HG03469 (cell line): ENCODE measurements around the gene CSF1R.

Source experiments
- ATAC-seq: cut with Tn5 transposase; IDR thresholded peaks from one replicate; pipeline ENCODE4 v1.9.1; 2021; ENCODE audit warnings: mild to moderate bottlenecking, moderate library complexity, moderate number of reproducible peaks; ENCODE audit not compliant: unreplicated experiment

The CSF1R gene

DNA sequence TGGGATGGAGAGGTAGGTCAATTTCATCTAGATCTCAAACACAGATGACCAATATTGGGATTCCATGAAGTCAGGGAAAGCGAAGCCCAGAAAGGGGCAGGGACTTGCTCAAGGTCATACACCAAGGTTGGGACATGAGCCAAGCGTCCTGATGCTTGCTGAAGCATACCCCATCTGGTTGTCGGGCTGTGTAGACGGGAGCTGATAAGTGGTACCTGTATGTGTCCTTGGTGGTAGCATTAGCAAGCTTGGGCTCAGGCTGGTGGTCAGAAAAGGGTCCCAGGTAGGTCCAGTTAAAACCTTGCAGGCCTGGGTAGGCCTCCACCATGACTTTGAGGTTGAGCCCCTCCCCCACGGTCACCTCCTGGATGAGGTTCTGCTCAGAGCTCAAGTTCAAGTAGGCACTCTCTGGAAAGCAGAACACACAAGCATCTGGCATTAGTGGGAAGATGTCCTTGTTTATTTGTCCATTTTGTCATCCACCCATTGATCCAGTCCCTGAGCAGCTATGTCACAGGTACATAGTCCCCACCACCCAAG is 13.2 kb downstream of the CSF1R start:
- no peak for ATAC-seq

DNA sequence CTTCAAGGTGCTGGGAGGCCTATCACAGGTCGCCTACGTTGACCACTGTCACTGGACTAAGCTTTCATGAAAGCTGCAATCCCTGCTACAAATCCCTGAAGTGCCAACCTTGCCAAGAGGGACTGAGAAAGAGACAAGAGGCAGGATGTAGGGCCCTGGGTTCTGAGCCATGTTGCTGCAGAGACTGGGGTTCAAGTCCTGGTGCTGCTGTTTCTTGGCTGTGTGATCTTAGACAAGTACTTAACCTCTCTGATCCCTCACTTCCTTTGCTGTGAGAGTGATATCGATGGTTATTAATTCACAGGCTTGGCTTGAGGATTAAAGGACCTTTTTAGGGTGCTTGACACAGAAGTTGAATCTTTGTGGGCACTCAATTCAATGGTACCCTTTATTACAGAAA is 15.5 kb downstream of the CSF1R start:
- ATAC-seq = no peak

DNA sequence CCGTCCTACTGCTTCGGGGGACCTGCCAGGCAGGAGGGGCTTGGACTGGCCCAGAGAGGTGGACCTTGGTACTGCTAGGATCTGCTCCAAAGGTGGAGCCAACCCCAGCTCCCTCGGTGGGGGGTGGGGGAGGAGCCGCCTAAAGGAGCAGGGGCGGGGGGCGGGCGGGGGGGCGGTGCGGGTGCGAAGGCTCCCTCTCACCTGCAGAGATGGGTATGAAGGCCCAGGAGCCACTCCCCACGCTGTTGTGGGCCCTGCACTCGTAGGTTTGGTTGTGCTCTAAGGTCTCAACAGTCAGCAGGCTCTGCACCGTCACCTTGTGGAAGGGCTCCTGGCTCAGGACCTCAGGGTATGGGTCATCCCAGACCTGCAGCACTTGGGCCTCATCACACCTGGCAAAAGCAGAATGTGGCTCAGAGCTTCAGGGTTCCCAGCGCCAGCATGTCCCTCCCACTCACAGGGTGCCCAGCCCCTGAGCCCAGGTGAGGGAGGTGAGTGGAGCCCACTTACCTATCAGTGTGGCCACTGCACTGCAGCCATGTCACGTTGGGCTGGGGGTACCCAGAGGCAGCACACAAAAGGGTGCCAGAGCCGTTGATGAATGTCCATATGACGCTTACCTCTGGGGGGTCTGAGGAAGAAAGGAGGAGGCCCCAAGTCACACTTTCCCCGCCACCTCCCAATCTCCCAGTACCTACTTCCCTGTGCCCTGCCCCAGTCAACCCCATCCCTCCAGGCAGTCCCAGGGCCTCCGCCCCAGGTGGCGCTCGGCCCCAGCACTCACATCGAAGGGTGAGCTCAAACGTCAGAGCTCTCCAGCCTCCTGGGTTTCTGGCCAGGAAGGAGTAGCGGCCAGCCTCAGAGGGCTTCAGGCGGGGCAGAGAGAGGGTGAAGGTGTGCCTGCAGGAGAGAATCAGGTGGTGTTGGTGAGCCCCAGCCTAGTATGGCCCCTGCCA is 16.4 kb downstream of the CSF1R start:
- ATAC-seq = no peak

DNA sequence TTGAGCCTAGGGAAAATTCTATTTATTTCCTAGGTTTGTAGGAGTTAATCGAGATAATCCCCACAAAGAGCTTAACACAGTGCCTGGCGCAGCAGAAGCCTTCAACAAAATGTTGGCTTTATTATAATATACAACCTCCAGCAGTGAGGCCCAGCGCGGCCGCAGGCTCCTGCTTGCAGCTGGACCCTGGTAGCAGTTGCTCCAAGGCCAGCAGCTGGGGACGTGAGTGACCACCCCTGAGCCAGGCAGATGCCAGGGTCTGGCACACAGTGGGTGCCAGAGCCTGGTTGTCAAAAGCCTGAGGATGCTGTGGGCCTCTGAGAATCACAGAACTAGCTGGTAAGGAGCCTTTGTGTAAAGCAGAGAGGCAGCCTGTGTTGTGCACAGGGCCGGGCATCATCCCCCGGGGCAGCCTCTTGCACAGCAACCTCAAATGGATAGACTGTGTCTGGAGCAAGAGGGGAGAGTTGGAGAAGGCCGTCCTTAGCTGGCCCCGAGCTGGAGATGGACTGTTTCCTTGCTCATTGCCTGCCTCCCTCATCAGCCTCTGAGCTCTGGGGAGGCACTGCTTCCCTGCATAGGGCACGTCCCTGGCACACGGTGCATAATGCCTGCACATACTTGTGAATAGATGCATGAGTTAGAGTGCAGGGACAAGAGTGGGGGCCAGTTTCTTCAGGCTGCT is 17.3 kb downstream of the CSF1R start:
- no peak for ATAC-seq

DNA sequence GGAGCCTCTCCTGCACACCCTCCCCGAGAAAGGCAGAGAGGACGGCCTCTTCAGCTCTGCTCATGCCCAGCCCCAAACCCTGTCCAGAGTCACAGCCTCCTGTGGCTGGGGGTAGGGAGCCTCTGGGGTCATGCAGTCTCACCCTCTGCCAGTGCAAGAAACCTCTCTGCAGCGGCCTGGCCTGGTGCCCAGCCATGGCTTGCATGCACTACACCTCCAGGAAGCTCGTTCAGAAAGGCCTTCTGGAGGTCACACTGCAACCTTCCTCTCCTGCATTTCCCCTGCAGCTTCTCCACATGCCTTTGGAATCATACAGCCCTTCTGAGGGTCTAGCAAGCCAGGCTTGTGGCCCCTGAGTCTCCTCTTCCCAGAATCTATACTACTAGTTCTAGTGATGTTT is 17.9 kb downstream of the CSF1R start:
- no peak for ATAC-seq

DNA sequence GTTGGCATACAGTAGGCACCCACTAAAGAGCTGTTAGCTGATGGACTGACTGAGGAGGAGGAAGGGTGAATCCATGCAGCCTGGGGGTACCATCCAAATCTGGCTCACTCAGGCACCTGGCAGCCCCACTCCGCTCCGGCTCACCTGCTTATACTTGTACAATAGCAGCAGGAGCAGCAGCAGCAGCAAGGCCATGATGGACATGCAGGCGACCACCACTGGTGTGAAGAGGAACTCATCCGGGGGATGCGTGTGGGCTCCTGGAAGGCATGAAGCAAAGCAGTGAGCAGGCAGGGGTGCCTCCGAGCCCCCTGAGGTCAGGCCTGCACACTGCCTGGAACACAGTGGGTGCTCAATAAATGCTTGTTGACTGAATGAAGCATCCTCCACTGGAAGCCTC is 18.3 kb downstream of the CSF1R start:
- no peak for ATAC-seq

DNA sequence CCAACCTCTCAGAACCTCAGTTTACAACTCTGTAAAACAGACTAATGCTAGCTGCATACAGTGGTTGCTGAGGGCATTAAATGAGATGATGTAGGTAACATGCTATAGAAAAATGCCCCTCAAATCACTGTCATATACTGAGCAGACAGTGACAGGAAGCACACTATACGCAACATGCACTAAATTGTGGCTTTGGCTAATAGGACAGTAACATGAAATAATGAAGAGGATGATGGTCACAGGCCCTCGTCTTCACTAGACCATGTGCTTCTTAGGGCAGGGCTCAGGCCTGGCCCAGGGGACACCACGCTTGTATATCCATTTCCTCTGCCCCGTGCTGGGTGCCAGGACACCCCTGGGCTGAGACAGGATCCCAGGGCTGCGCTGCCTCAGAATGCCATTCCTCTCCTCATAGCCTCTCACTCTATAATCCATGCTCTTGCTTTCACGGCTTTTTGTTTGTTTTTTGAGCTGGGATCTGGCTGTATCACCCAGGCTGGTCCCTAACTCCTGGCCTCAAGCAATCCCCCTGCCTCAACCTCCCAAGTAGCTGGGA is 18.9 kb downstream of the CSF1R start:
- ATAC-seq = no peak

DNA sequence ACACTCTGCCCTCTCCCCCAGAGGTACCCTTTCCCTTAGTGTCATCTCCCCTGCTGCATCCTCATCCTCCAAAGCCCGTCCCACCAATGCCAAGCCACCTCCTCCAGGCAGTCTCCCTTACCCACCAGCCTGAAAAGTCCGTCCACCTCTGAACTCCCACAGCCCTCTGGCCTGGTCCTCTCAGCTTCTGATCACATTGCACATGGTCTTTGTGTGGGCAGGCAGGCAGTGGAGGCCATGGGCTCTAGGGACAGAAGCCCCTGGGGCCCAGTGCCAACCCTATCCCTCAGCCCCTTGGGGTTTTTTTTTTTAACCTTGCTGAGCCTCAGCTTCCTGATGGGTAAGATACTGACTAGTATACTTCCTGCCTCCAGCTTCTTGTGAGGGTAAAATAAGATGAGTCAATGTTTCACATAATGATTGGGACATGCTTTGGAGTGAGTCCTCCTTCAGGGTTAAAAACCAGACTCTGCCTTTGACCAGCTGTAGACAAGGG is 19.4 kb downstream of the CSF1R start:
- no peak for ATAC-seq

DNA sequence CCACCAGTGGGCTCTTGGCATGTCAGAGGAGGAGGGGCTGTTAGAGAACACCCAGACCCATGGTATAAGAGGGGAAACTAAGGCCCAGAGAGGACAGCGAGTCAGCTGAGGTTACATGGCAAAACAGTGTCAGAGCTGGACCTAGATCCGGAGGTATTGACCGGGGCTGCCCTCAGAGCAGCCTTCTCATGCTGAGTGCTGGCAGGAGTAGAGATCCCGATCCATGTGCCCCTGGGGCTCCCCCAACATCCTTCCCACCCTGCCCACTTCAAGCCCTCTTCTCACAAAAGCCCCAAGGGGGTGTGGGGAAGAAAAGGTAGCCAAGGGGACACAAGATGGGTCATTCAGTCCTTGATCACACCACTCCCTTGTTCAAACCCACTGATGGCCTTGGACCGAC is 19.9 kb downstream of the CSF1R start:
- ATAC-seq = no peak

DNA sequence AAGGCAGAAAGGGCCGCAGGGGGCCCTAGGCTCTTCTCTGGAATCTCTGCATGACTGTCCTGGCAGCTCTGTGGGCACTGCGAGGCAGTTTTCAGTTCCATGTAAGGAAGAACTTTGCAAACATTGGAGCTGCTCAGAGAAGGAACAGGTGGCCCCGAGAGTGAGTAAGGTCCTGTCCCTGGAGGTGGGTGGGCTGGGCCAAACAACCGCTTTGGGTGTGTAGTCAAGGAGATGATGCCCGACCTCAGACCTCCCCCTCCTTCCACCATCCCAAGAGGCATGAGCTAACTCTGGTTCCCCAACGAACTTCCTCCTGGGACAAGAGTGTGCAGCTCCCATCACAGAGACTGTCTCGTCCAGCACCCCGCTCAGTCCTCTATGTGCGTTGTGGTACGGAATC is 20.5 kb downstream of the CSF1R start:
- ATAC-seq = no peak

DNA sequence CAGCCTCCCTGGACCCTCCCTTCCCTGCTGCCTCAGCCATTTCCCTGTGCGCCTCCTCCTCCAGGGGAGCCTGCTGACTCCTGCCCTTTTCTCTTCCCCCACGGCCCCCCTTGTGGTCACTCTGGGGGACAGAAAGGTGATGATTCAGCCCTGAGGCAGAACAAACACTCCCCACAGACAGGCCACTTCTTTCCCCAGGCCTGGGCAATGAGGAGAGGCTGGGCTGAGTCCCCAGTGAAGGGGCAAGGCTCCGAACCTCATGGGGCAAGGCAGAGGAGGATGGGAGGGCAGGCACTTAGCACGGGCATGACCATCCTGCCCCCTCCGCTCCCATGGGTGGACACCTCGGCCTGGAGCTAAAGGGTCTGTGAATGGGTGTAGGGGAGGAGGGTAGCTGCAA is 21.0 kb downstream of the CSF1R start:
- ATAC-seq = no peak

DNA sequence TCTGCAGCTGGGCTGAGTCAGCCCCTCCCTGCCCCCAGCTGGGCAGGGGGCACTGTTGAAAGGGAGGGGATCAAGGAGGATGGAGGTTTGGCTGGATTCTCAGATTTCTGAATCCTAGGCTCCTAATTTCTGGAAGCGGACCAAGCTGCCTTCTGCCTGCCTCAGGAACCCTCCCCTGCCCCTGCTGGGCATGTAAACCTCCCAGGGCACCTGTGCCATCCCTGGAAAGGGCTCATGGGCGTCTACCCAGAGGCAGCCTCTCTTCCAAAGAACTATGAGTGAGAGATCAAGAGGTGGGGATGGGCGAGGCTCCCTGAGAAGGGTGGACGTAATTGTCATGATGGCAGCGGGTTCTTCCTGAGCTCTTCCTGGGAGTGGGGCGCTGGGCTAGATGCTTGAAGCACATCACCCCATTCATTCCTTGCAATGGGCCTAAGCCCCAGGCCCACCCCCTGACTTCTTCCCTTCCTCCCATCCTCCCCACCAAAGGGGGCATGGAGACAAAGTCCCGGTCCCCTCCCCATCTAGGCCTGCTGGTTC is 21.6 kb downstream of the CSF1R start:
- no peak for ATAC-seq

DNA sequence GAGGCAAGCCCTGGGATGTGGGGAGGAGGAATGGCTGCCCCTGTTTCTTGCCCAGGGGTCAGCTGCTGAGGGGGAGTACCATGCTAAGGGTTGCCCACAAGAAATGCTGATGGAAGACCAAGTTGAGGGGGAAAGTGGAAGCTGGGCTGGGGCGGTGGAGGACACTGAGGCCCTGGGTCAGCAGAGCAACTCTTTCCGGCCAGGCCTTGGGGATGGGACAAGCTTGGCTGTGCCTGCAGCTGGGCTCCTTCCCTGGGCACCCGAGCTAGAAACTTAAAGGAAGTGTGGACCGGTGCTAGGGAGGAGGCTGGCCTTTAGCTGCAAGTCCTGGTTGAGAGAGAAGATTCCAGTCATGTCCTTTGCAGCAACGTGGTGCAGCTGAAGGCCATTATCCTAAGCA is 22.7 kb downstream of the CSF1R start:
- ATAC-seq = no peak

DNA sequence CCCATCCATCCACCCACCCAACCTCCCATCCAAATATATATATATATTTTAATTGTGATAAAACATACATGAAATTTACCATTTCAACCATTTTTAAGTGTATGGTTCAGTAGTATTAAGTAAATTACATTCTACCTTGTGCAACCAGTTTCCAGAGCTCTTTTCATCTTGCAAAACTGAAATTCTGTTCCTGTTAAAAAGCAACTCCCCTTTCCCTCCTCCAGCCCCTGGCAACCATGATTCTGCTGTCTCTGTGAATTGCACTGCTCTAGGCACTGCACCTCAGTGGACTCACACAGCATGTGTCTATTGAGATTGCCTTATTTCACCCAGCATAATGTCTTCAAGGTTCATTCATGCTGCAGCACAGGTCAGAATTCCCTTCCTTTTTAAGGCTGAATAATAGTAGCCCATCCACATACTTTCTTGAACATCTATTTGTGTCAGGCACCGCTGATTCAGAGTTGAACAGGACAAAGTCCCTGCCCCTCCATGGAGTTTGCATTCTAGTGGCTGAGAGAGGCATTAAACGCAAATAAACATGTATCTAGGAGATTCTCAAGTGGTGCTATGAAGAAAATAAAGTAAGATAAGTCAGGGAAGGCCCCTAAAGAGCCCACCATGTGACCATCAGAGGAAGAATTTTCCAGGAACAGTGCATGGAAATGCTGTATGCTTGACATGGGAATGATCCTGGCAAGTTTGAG is 24.0 kb downstream of the CSF1R start:
- no peak for ATAC-seq

DNA sequence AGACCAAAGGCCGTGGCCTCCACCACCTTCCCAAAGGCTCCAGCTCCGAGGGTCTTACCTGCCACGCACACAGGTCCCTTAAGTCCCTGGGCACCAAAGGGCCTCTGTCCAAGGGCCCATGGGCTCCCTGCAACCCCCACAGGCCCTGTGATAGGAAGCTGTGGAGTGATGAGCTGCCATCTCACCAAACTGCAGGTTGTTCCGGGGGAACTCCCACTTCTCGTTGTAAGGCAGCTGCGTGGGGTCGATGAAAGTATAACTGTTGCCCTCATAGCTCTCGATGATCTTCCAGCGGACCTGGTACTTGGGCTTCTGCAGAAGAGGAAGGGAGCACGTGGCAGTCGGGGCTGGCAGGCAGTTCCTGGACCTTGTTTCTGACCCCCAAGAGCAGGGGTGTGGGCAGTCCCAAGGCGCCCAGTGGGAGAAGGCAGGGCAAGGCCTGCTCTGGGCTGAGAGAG is 24.8 kb downstream of the CSF1R start:
- no peak for ATAC-seq

DNA sequence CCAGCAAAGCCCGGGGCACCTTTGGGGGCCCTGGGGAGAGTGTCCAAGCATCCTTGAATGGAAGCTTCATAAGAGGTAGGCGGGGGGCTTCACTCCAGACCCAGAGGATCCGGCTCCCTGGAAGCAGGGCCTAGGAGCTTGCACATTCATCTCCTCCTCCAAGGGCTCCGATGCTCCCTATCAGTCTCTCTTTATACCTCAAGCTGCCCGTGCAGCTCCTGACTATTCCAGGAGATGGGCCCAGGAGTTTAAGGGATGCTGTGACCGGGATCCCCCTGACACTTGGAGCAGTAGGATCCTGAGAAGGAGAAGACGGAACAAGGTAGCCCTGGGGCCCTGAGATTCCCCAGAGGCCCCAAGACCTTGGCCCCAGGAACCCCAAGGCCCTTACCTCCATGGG is 25.9 kb downstream of the CSF1R start:
- ATAC-seq = no peak

DNA sequence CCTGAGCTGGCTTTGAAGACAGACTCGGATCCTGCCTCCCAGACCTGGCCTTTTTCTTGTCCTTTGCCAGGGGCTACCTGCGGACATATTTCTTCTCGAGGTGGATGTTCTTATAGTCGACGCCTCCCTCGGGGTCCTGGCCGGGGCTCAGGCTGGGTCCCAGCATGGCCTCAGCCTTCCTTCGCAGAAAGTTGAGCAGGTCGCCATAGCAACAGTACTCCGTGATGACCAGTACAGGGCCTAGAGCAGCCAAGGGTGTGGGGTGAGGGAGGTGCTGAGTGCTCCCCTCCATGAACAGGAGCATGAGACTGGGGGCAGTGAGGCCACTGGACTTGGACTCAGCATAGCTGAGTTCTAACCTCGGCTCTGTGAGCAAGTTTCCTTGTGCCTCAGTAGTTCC is 26.7 kb downstream of the CSF1R start:
- ATAC-seq = no peak

DNA sequence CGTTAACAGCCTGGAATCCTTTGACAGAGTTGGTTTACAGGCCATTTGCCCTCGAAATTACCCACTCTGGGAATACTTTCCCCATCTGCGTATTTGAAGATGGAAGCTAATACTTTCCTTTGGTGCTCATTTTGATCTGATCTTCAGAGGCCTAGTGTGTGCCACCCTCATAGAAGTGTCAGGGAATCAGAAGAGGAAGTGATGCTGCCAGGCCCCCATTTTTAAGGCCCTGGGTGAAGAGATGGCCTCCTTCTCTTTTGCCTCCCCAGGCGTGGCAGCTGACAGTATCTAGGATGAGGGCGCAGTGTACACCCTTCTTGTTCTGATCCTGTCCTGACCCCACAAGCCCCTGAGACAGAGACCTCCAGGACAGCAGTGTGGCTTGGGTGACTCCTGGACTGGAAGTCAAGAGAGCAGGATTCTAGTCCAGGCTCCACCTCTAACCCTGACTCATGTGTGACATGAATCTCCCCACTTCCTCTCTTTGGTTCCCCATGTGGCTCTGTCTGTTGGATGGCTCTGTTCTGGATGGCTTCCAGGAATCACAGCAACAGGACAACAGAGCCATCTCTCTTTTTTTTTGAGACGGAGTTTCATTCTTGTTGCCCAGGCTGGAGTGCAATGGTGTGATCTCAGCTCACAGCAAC is 27.8 kb downstream of the CSF1R start:
- ATAC-seq = no peak

DNA sequence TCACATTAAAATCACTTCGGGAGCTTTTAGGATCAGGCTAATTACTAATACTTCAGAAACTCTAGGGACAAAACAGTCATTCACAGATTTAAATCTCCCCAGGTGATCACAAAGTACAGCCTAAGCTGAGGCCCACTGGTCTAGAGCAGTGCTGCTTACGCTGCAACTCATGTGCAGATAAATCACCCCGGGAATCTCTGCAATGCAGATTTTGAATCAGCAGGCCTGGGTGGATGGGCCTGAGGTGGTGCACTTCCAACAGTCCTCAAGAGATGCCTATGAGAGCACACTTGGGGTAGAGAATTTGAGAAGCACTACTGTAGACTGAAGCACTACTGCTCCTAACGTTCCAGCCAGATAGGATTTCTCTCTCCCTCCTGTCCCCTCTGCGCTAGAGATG is 28.4 kb downstream of the CSF1R start:
- ATAC-seq = no peak

DNA sequence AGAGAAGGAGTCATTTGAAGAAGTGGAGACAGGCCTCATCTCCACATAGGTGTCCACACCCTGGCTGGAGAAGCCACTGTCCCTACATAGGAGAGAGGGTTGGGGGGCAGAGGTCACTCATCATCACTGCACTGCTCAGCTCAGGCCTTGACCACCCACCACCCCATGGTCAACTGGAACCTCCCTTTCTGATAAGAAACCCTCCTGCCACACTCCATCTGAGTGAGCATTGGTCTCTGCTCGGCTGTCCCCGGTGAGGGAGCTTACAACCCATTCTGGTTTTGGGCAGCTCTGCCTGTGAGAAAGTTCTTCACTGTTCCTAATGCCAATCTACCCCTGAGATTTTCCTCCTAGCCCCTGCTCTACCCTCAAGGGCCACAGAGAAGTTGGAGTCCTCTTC is 28.8 kb downstream of the CSF1R start:
- no peak for ATAC-seq
